22Rv1 (cell line): Measurements from ENCODE around the gene CPNE4.

Source experiments
- CTCF ChIP-seq: fragments of 450-650 bp; IDR thresholded peaks from 2 replicates; pipeline ENCODE4 v1.5.1; 2017; ENCODE audit warnings: mild to moderate bottlenecking
- ZFX ChIP-seq: fragments of 450-650 bp; IDR thresholded peaks from 2 replicates; pipeline ENCODE4 v1.6.1; 2017; ENCODE audit warnings: antibody characterized with exemption, borderline replicate concordance

- no peak for TF ChIP-seq CTCF
- no peak for TF ChIP-seq ZFX
Measured at GRCh38 chr3:132079147-132079546, 44.3 kb upstream of the CPNE4 start.
